GM23338 (cell line): Measurements from ENCODE around the gene WWP2. TPM values are rescaled to one million over a fixed set of nuclear protein-coding genes. Genes with fewer than 3 reads are reported as not detected.
"Not testable (repeated sequence)": the region's sequence is repeated elsewhere in the genome, so short reads cannot be mapped to it uniquely, and the experiment has no call there.

Experiments
- ATAC-seq: fragments of 200-7000 bp; cut with Tn5 transposase; 3 replicates; pipeline ENCODE4 v1.9.1; 2020
- DNase-seq: peaks from one replicate; pipeline ENCODE4 v3.0.0-alpha.2; 2015; ENCODE audit warnings: low spot score
- H2AFZ ChIP-seq: fragments of 200-600 bp; sonication (generic); 2 replicates; pipeline ENCODE4 v1.8.0; 2016; ENCODE audit warnings: antibody characterized with exemption, mild to moderate bottlenecking, moderate library complexity
- H3F3A ChIP-seq: fragments of 200-600 bp; sonication (generic); replicated peaks from 2 replicates; pipeline ENCODE4 v1.8.0; 2017; ENCODE audit warnings: antibody characterized with exemption, mixed run types, low read depth
- H3K27ac ChIP-seq: fragments of 200-600 bp; sonication (generic); 2 replicates; pipeline ENCODE4 v1.6.1; 2016; ENCODE audit warnings: low read depth
- H3K27me3 ChIP-seq: fragments of 200-600 bp; sonication (generic); 2 replicates; pipeline ENCODE4 v1.8.0; 2016; ENCODE audit warnings: mild to moderate bottlenecking, mixed run types, moderate library complexity; ENCODE audit not compliant: insufficient read depth
- H3K36me3 ChIP-seq: fragments of 200-600 bp; sonication (generic); 2 replicates; pipeline ENCODE4 v1.8.0; 2016; ENCODE audit warnings: mild to moderate bottlenecking; ENCODE audit not compliant: insufficient read depth
- H3K4me1 ChIP-seq: fragments of 200-600 bp; sonication (generic); 2 replicates; pipeline ENCODE4 v1.8.0; 2016; ENCODE audit warnings: mild to moderate bottlenecking, moderate library complexity; ENCODE audit not compliant: insufficient read depth
- H3K4me2 ChIP-seq: fragments of 200-600 bp; sonication (generic); 2 replicates; pipeline ENCODE4 v1.7.1; 2017; ENCODE audit warnings: mixed run types
- H3K4me3 ChIP-seq: fragments of 200-600 bp; sonication (generic); 2 replicates; pipeline ENCODE4 v1.6.1; 2016; ENCODE audit warnings: mixed run types
- H3K79me2 ChIP-seq: fragments of 200-600 bp; sonication (generic); replicated peaks from 2 replicates; pipeline ENCODE4 v1.8.0; 2017; ENCODE audit warnings: mild to moderate bottlenecking; ENCODE audit not compliant: insufficient read depth
- H3K9me2 ChIP-seq: fragments of 200-600 bp; sonication (generic); 2 replicates; pipeline ENCODE4 v1.8.0; 2017; ENCODE audit not compliant: insufficient read depth
- H4K20me1 ChIP-seq: fragments of 200-600 bp; sonication (generic); replicated peaks from 2 replicates; pipeline ENCODE4 v1.8.0; 2017; ENCODE audit warnings: mild to moderate bottlenecking; ENCODE audit not compliant: insufficient read depth
- H3K27ac Mint-ChIP-seq: 2 replicates; pipeline ENCODE4 v1.8.0; 2020; ENCODE audit warnings: inconsistent platforms, mild to moderate bottlenecking, moderate library complexity, mixed read lengths
- H3K27me3 Mint-ChIP-seq: 3 replicates; pipeline ENCODE4 v1.8.0; 2022; ENCODE audit warnings: low read depth, mild to moderate bottlenecking, moderate library complexity, mixed read lengths, inconsistent platforms; ENCODE audit not compliant: insufficient read depth, poor library complexity
- H3K36me3 Mint-ChIP-seq: 3 replicates; pipeline ENCODE4 v1.8.0; 2021; ENCODE audit warnings: low read depth, mild to moderate bottlenecking, inconsistent platforms, moderate library complexity, mixed read lengths
- H3K4me1 Mint-ChIP-seq: 3 replicates; pipeline ENCODE4 v1.8.0; 2020; ENCODE audit warnings: mild to moderate bottlenecking, inconsistent platforms, mixed read lengths
- H3K4me3 Mint-ChIP-seq: 3 replicates; pipeline ENCODE4 v1.8.0; 2021; ENCODE audit warnings: moderate library complexity, mild to moderate bottlenecking, inconsistent platforms, mixed read lengths
- H3K9me3 Mint-ChIP-seq: 3 replicates; pipeline ENCODE4 v1.8.0; 2020; ENCODE audit warnings: moderate library complexity, mild to moderate bottlenecking, inconsistent platforms, mixed read lengths
- POLR2AphosphoS5 ChIP-seq: IDR thresholded peaks from 2 replicates; pipeline ENCODE4 v1.6.1; 2016; ENCODE audit warnings: antibody characterized with exemption, low read depth
- STAT1 ChIP-seq: IDR thresholded peaks from one replicate; pipeline ENCODE4 v1.6.1; 2016; ENCODE audit warnings: antibody characterized with exemption; ENCODE audit not compliant: unreplicated experiment
- ZNF331 ChIP-seq: fragments of 250-450 bp; sonication (Bioruptor Pico); IDR thresholded peaks from 2 replicates; pipeline ENCODE4 v1.5.0; 2020; ENCODE audit warnings: low read depth, mild to moderate bottlenecking, moderate library complexity
- polyA plus RNA-seq: library from polyadenylated mRNA; unstranded; fragments of >200 nt; fragmentation: Nextera tagmentation; extraction: Ambion mirVana; gene quantifications from 2 replicates; pipeline ENCODE4 v1.2.1, GENCODE V29; 2016
- total RNA-seq: library from RNA; depleted of rRNA; stranded (reverse); fragments of >200 nt; shearing (Covaris generic); gene quantifications from 2 replicates; pipeline ENCODE4 v1.2.3, GENCODE V29; 2014
- TF ChIP-seq, protein P1 (sequence below): fragments of 250-450 bp; sonication (Bioruptor Pico); IDR thresholded peaks from 2 replicates; pipeline ENCODE4 v1.5.0; 2020; ENCODE audit warnings: mild to moderate bottlenecking, moderate library complexity
- TF ChIP-seq, protein P2 (sequence below), 2 experiments: fragments of 200-600 bp in 1 of 2; sonication (generic) in 1 of 2; conservative IDR thresholded peaks; 2 replicates each; pipeline versions ENCODE4 v1.5.1 to v1.6.1; 2016 to 2017; ENCODE audit warnings: antibody characterized with exemption in 2 of 2, low read depth in 2 of 2, mild to moderate bottlenecking in 2 of 2, moderate library complexity in 1 of 2

WWP2 gene
- total and polyA plus RNA-seq, 2 experiments from 2014 or later: 12.3 to 35.5 TPM

DNA sequence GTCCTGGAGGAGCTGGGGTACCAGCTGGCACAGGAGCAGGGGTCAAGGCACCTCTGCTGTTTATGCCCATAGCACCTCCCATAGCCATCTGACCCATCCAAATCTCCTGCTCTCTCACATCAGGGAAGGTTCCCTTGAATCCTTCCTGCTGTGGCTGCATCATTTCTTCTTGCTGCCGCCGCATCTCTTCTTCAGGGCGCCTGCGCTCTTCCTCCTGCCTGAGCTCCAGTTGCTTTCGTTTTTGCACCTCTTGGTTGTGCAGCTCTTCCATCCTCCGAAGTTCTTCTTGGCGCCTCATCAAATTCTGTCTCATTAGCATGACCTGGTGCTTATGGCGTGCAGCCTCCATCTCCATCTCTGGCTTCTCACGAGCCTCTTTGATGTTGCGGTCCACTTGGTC lies 5.4 kb upstream of the WWP2 start (continued):
- TF ChIP-seq, protein P1, sequence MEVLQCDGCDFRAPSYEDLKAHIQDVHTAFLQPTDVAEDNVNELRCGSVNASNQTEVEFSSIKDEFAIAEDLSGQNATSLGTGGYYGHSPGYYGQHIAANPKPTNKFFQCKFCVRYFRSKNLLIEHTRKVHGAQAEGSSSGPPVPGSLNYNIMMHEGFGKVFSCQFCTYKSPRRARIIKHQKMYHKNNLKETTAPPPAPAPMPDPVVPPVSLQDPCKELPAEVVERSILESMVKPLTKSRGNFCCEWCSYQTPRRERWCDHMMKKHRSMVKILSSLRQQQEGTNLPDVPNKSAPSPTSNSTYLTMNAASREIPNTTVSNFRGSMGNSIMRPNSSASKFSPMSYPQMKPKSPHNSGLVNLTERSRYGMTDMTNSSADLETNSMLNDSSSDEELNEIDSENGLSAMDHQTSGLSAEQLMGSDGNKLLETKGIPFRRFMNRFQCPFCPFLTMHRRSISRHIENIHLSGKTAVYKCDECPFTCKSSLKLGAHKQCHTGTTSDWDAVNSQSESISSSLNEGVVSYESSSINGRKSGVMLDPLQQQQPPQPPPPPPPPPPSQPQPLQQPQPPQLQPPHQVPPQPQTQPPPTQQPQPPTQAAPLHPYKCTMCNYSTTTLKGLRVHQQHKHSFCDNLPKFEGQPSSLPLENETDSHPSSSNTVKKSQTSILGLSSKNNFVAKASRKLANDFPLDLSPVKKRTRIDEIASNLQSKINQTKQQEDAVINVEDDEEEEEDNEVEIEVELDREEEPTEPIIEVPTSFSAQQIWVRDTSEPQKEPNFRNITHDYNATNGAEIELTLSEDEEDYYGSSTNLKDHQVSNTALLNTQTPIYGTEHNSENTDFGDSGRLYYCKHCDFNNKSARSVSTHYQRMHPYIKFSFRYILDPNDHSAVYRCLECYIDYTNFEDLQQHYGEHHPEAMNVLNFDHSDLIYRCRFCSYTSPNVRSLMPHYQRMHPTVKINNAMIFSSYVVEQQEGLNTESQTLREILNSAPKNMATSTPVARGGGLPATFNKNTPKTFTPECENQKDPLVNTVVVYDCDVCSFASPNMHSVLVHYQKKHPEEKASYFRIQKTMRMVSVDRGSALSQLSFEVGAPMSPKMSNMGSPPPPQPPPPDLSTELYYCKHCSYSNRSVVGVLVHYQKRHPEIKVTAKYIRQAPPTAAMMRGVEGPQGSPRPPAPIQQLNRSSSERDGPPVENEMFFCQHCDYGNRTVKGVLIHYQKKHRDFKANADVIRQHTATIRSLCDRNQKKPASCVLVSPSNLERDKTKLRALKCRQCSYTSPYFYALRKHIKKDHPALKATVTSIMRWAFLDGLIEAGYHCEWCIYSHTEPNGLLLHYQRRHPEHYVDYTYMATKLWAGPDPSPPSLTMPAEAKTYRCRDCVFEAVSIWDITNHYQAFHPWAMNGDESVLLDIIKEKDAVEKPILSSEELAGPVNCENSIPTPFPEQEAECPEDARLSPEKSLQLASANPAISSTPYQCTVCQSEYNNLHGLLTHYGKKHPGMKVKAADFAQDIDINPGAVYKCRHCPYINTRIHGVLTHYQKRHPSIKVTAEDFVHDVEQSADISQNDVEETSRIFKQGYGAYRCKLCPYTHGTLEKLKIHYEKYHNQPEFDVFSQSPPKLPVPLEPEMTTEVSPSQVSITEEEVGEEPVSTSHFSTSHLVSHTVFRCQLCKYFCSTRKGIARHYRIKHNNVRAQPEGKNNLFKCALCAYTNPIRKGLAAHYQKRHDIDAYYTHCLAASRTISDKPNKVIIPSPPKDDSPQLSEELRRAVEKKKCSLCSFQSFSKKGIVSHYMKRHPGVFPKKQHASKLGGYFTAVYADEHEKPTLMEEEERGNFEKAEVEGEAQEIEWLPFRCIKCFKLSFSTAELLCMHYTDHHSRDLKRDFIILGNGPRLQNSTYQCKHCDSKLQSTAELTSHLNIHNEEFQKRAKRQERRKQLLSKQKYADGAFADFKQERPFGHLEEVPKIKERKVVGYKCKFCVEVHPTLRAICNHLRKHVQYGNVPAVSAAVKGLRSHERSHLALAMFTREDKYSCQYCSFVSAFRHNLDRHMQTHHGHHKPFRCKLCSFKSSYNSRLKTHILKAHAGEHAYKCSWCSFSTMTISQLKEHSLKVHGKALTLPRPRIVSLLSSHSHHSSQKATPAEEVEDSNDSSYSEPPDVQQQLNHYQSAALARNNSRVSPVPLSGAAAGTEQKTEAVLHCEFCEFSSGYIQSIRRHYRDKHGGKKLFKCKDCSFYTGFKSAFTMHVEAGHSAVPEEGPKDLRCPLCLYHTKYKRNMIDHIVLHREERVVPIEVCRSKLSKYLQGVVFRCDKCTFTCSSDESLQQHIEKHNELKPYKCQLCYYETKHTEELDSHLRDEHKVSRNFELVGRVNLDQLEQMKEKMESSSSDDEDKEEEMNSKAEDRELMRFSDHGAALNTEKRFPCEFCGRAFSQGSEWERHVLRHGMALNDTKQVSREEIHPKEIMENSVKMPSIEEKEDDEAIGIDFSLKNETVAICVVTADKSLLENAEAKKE (CRISPR knock-in tag): no peak
- TF ChIP-seq, protein P2, sequence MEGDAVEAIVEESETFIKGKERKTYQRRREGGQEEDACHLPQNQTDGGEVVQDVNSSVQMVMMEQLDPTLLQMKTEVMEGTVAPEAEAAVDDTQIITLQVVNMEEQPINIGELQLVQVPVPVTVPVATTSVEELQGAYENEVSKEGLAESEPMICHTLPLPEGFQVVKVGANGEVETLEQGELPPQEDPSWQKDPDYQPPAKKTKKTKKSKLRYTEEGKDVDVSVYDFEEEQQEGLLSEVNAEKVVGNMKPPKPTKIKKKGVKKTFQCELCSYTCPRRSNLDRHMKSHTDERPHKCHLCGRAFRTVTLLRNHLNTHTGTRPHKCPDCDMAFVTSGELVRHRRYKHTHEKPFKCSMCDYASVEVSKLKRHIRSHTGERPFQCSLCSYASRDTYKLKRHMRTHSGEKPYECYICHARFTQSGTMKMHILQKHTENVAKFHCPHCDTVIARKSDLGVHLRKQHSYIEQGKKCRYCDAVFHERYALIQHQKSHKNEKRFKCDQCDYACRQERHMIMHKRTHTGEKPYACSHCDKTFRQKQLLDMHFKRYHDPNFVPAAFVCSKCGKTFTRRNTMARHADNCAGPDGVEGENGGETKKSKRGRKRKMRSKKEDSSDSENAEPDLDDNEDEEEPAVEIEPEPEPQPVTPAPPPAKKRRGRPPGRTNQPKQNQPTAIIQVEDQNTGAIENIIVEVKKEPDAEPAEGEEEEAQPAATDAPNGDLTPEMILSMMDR (conservative IDR thresholded peaks at IDR 0.05; ENCODE audit: low read depth in 2 of 2): no peak
- TF ChIP-seq POLR2AphosphoS5 (no peak), ZNF331 (no peak), STAT1 (no peak)

DNA sequence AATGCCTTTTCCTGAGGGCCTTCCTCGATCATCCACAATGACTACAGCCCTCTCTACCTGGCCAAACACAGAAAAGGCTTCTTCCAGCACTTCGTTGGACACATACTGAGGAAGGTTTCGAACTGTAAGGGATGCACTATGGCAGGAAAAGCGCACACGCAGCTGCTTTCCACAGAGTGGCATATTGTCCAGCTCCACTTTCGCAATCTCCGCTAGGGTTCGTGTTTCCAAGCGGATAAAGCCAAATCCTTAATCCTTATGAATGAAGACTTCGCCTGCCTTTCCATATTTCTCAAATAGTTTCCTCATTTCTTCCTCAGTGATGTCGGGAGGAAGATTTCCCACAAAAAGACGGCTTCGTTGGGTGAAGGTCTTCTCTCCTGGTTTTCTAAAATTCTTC lies 4.8 kb upstream of the WWP2 start:
- H3K9me2 ChIP-seq, H3K4me2 ChIP-seq, H3K4me3 Mint-ChIP-seq, H3K36me3 ChIP-seq, H3K27ac Mint-ChIP-seq, H3K4me3 ChIP-seq, H3K9me3 Mint-ChIP-seq, H3K4me1 Mint-ChIP-seq, H3K27ac ChIP-seq, H3K27me3 ChIP-seq, DNase-seq, ATAC-seq, H4K20me1 ChIP-seq, H3F3A ChIP-seq: not testable (repeated sequence)
- Mint-ChIP-seq H3K36me3 (peaks cover 15% of the 10 kb centered on the region; the same call in 2 of the 3 replicates), H3K27me3 (peaks cover 18% of the 10 kb centered on the region)
- Histone ChIP-seq H3K4me1 (peaks cover 15% of the 10 kb centered on the region; the same call in 1 of the 2 replicates), H3K79me2 (peaks cover 23% of the 10 kb centered on the region), H2AFZ (peak overlapping the region; percentile 69; the same call in 1 of the 2 replicates)
